H1 (cell line): ENCODE measurements around the gene CHST3. TPM values are rescaled to one million over a fixed set of nuclear protein-coding genes. Genes with fewer than 3 reads are reported as not detected.

Source experiments
- CTCF ChIA-PET: fragments of 300-600 bp; sonication (Branson Sonifier 250); formaldehyde crosslinking; loops from one replicate; lab custom pipeline; 2021; ENCODE audit not compliant: partially characterized antibody; lab: Charles Lee
- POLR2A ChIA-PET: fragments of 300-600 bp; sonication (Branson Sonifier 250); formaldehyde crosslinking; loops from one replicate; lab custom pipeline; 2021; ENCODE audit warnings: inconsistent platforms; ENCODE audit not compliant: partially characterized antibody; lab: Charles Lee
- DNase-seq, 2 experiments: peaks; one replicate each; pipeline versions ENCODE4 v3.0.0 to v3.0.0-alpha.2; 2010 to 2022; ENCODE audit warnings: low spot score in 2 of 2, low read depth in 1 of 2, mixed read lengths in 1 of 2
- FAIRE-seq: peaks from 2 replicates; lab custom pipeline; 2011; peaks lifted over from hg19 to GRCh38; lab: Jason Lieb, UNC
- H2AFZ ChIP-seq: 2 replicates; pipeline ENCODE4 v1.8.1; 2012; ENCODE audit warnings: low read length, inconsistent platforms
- H2AK5ac ChIP-seq: 2 replicates; pipeline ENCODE4 v1.6.1; 2013; ENCODE audit warnings: low read depth, low read length
- H2BK120ac ChIP-seq: replicated peaks from 2 replicates; pipeline ENCODE3; 2013; ENCODE audit warnings: low read depth, low read length, inconsistent platforms
- H2BK12ac ChIP-seq: 2 replicates; pipeline ENCODE4 v1.6.1; 2013; ENCODE audit warnings: low read depth, low read length
- H2BK15ac ChIP-seq: 2 replicates; pipeline ENCODE4 v1.6.1; 2013; ENCODE audit warnings: low read length
- H2BK20ac ChIP-seq: 2 replicates; pipeline ENCODE4 v1.6.1; 2013; ENCODE audit warnings: low read length
- H2BK5ac ChIP-seq: 2 replicates; pipeline ENCODE4 v1.6.1; 2013; ENCODE audit warnings: low read depth, low read length
- H3K14ac ChIP-seq: 2 replicates; pipeline ENCODE4 v1.6.1; 2013; ENCODE audit warnings: inconsistent platforms; ENCODE audit not compliant: insufficient read length
- H3K18ac ChIP-seq: 2 replicates; pipeline ENCODE4 v1.6.1; 2013; ENCODE audit warnings: low read length; ENCODE audit errors: extremely low read depth
- H3K23ac ChIP-seq: 2 replicates; pipeline ENCODE4 v1.6.1; 2013; ENCODE audit warnings: inconsistent platforms; ENCODE audit not compliant: insufficient read length
- H3K23me2 ChIP-seq: 2 replicates; pipeline ENCODE4 v1.6.1; 2013; ENCODE audit warnings: low read depth, low read length
- H3K27ac ChIP-seq: 2 replicates; pipeline ENCODE4 v1.6.1; 2011; ENCODE audit warnings: low read depth, low read length, inconsistent platforms
- H3K27me3 ChIP-seq, 4 experiments: replicated peaks in 1 of 4; 1 replicate in 1 of 4; 2 replicates in 3 of 4; pipeline versions ENCODE4 v1.6.1 to v1.8.1; 2011 to 2013; ENCODE audit warnings: low read length in 3 of 4, mild to moderate bottlenecking in 3 of 4, inconsistent platforms in 2 of 4, mixed read lengths in 2 of 4, moderate library complexity in 1 of 4; ENCODE audit not compliant: control insufficient read depth in 3 of 4, insufficient read depth in 3 of 4; ENCODE audit errors: extremely low read depth in 1 of 4
- H3K36me3 ChIP-seq, 4 experiments: 2 replicates each; pipeline versions ENCODE4 v1.6.1 to v1.8.1; 2011 to 2013; ENCODE audit warnings: mild to moderate bottlenecking in 4 of 4, low read length in 3 of 4, moderate library complexity in 2 of 4, control low read depth in 1 of 4, inconsistent platforms in 1 of 4; ENCODE audit not compliant: insufficient read depth in 4 of 4, control insufficient read depth in 2 of 4
- H3K4ac ChIP-seq: replicated peaks from 2 replicates; pipeline ENCODE3; 2013; ENCODE audit warnings: low read length, low read depth, mixed read lengths, inconsistent platforms; ENCODE audit not compliant: insufficient read length
- H3K4me1 ChIP-seq, 4 experiments: replicated peaks in 1 of 4; 1 replicate in 1 of 4; 2 replicates in 3 of 4; pipeline versions ENCODE4 v1.6.1 to v1.8.1; 2011 to 2013; ENCODE audit warnings: low read length in 3 of 4, inconsistent platforms in 2 of 4, mixed read lengths in 1 of 4; ENCODE audit not compliant: insufficient read depth in 4 of 4, control insufficient read depth in 3 of 4
- H3K4me2 ChIP-seq, 2 experiments: 2 replicates each; pipeline versions ENCODE4 v1.6.1 to v1.8.1; 2011 to 2013; ENCODE audit warnings: low read depth in 2 of 2, low read length in 2 of 2, control low read depth in 1 of 2, inconsistent platforms in 1 of 2, mild to moderate bottlenecking in 1 of 2; ENCODE audit not compliant: insufficient read depth in 1 of 2
- H3K4me3 ChIP-seq, 4 experiments: fragments of 200-600, 300-600 bp in 1 of 4; sonication (generic), shearing (Covaris generic), sonication (Bioruptor Twin) in 1 of 4; 2 replicates each; pipeline versions ENCODE4 v1.5.1 to v1.8.1; 2011 to 2016; ENCODE audit warnings: low read length in 4 of 4, low read depth in 3 of 4, control low read depth in 2 of 4, inconsistent platforms in 2 of 4, mild to moderate bottlenecking in 2 of 4, mixed read lengths in 1 of 4, moderate library complexity in 1 of 4; ENCODE audit not compliant: insufficient read depth in 2 of 4; ENCODE audit errors: extremely low read depth in 1 of 4
- H3K56ac ChIP-seq: replicated peaks from 2 replicates; pipeline ENCODE3; 2013; ENCODE audit warnings: low read depth, mild to moderate bottlenecking, mixed read lengths, low read length, inconsistent platforms; ENCODE audit not compliant: insufficient read length
- H3K79me1 ChIP-seq: 2 replicates; pipeline ENCODE4 v1.6.1; 2013; ENCODE audit warnings: low read depth, low read length, control low read depth
- H3K79me2 ChIP-seq, 2 experiments: 2 replicates each; pipeline versions ENCODE4 v1.6.1 to v1.8.1; 2012 to 2013; ENCODE audit warnings: low read length in 2 of 2, mild to moderate bottlenecking in 2 of 2, inconsistent platforms in 1 of 2; ENCODE audit not compliant: insufficient read depth in 2 of 2, control insufficient read depth in 1 of 2
- H3K9ac ChIP-seq, 4 experiments: replicated peaks in 1 of 4; 1 replicate in 1 of 4; 2 replicates in 3 of 4; pipeline versions ENCODE4 v1.6.1 to v1.8.1; 2011 to 2013; ENCODE audit warnings: low read depth in 3 of 4, low read length in 3 of 4, control low read depth in 2 of 4, mild to moderate bottlenecking in 2 of 4, moderate library complexity in 2 of 4, inconsistent platforms in 1 of 4; ENCODE audit errors: extremely low read depth in 1 of 4
- H3K9me3 ChIP-seq, 2 experiments: 2 replicates each; pipeline versions ENCODE4 v1.6.1 to v1.8.1; 2012 to 2013; ENCODE audit warnings: mild to moderate bottlenecking in 2 of 2, moderate library complexity in 2 of 2, control low read depth in 1 of 2, inconsistent platforms in 1 of 2, low read depth in 1 of 2, low read length in 1 of 2, mixed read lengths in 1 of 2; ENCODE audit not compliant: insufficient read depth in 2 of 2
- H4K20me1 ChIP-seq, 2 experiments: replicated peaks in 1 of 2; 2 replicates each; pipeline versions ENCODE3 to v1.8.1; 2011 to 2013; ENCODE audit warnings: inconsistent platforms in 2 of 2, low read length in 2 of 2, mild to moderate bottlenecking in 1 of 2; ENCODE audit not compliant: insufficient read depth in 2 of 2, control insufficient read depth in 1 of 2
- H4K5ac ChIP-seq: 2 replicates; pipeline ENCODE4 v1.6.1; 2013; ENCODE audit warnings: low read length, low read depth, mixed read lengths, inconsistent platforms; ENCODE audit not compliant: insufficient read length
- H4K8ac ChIP-seq: 2 replicates; pipeline ENCODE4 v1.8.0; 2013; ENCODE audit warnings: mild to moderate bottlenecking, moderate library complexity, low read length, inconsistent platforms; ENCODE audit not compliant: insufficient read depth; ENCODE audit errors: extremely low read depth
- H4K91ac ChIP-seq: replicated peaks from 2 replicates; pipeline ENCODE3; 2013; ENCODE audit warnings: low read length, mixed read lengths, inconsistent platforms; ENCODE audit not compliant: insufficient read length
- SIRT6 ChIP-seq: IDR thresholded peaks from one replicate; pipeline ENCODE4 v1.7.1; 2012; ENCODE audit warnings: low read length, inconsistent platforms
- WGBS, 2 experiments: shearing (Covaris generic) in 1 of 2; methylation state at CpG; one replicate each; pipeline versions ENCODE4 v1.1.6 to v1.1.7; 2013 to 2015; ENCODE audit warnings: low lambda C conversion rate in 2 of 2, mixed read lengths in 2 of 2, inconsistent platforms in 1 of 2, low coverage in 1 of 2, missing lambda C conversion rate in 1 of 2; ENCODE audit not compliant: insufficient replicate concordance in 2 of 2, insufficient coverage in 1 of 2, insufficient read length in 1 of 2; ENCODE audit errors: extremely low coverage in 1 of 2, missing lambda C conversion rate in 1 of 2; 5-methylcytosine and 5-hydroxymethylcytosine counted together
- polyA plus RNA-seq, 7 experiments: library from polyadenylated mRNA; depleted of rRNA in 3 of 7; stranded (reverse) in 5 of 7; unstranded in 2 of 7; fragments of >200 nt in 5 of 7; fragments of 200-250 nt in 2 of 7; gene quantifications; 1 replicate in 5 of 7; 2 replicates in 1 of 7; 4 replicates in 1 of 7; pipeline versions ENCODE4 v1.2.1 to v1.2.3, GENCODE V29; 2011 to 2013; ENCODE audit warnings: missing spikeins in 2 of 7, mixed read lengths in 2 of 7
- total RNA-seq: library from RNA; stranded (reverse); fragmentation: NEBNext Ultra II Directional; extraction: Animal tissue kit (Norgen Biotek cat#: 25700); gene quantifications from 2 replicates; pipeline ENCODE4 v1.2.1, GENCODE V29; 2021

Gene CHST3
- total and polyA plus RNA-seq, 2 of the 8 experiments (the other 6 are each of a cell fraction or from before 2014, with no cell fraction given), result 2.0 to 5.8 TPM

DNA sequence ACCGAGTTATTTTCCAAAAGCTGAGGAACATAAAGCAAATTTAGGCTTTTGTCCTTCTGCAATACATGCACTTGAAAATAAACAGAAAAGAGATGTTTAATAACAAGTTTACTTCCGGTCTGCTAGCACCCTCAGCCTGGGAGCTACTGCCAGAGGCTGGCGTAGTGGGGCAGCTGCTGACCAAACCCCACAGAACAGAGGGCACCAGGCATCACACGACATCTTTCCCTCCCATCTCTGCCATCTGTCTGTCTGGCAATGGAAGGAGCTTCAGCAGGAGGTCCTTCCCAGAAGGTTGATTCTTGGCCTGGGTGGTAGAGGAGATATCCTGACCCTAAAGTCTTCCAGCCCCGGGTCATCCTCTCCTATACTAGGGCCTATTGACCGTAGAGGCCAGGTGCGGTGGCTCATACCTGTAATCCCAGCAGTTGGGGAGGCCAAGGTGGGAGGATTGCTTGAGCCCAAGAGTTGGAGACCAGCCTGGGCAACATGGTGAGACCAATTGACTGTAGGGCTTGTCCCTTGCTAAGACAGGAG is 47.8 kb downstream of the CHST3 start:
- Histone ChIP-seq H2BK20ac (no peak overlapping the region), H2BK5ac (no peak overlapping the region), H3K18ac (no peak overlapping the region), H3K14ac (no peak overlapping the region), H4K8ac (no peak overlapping the region), H2BK120ac (no peak overlapping the region), H3K79me2 (no peaks in the 10 kb centered on the region), H3K4me3 (no peak overlapping the region), H3K79me1 (no peaks in the 10 kb centered on the region), H3K4me2 (no peak overlapping the region), H2AFZ (no peak overlapping the region), H2BK12ac (no peak overlapping the region), H3K27me3 (no peaks in the 10 kb centered on the region), H4K20me1 (no peaks in the 10 kb centered on the region), H2AK5ac (no peak overlapping the region), H3K9me3 (no peaks in the 10 kb centered on the region), H2BK15ac (no peak overlapping the region), H3K23me2 (no peaks in the 10 kb centered on the region), H4K5ac (no peak overlapping the region), H3K9ac (no peak overlapping the region), H3K4me1 (no peaks in the 10 kb centered on the region; a peak in 1 of 7 replicates), H4K91ac (no peak overlapping the region), H3K36me3 (peaks cover 0 to 5% (median 0%) of the 10 kb centered on the region in 4 experiments; a peak in 2 of 8 replicates), H3K23ac (no peak overlapping the region), H3K27ac (no peak overlapping the region), H3K4ac (no peak overlapping the region), H3K56ac (no peak overlapping the region)
- FAIRE-seq (no peak), DNase-seq (no peak)
- TF ChIP-seq SIRT6, result no peak
- 87% methylated on average over 7 of the region's 7 CpGs; no CpG with 5 or more reads in 1 of the 2 experiments for WGBS, 2 experiments
- ChIA-PET CTCF (interaction anchor here (0.6 to 1.8 kb wide), 7 partner anchors 27 to 731 kb away, joined by 3 to 6 read pairs (median 4); no protein-coding TSS in a partner anchor), POLR2A (interaction anchor here (1.0 to 1.1 kb wide), 2 partner anchors 10 to 48 kb away, joined by 3 to 4 read pairs; partner anchors contain the start of gene CHST3)
